HG03565 (cell line): ENCODE measurements around the gene CFC1.
"Not testable (repeated sequence)": the region's sequence is repeated elsewhere in the genome, so short reads cannot be mapped to it uniquely, and the experiment has no call there.

Experiments used
- ATAC-seq: cut with Tn5 transposase; IDR thresholded peaks from one replicate; pipeline ENCODE4 v1.9.1; 2021; ENCODE audit warnings: mild to moderate bottlenecking, moderate library complexity; ENCODE audit not compliant: unreplicated experiment

CFC1 gene

GRCh38 chr2:130599393-130599792 lies at the start of gene CFC1:
Gene CFC1, minus strand, starts transcription at chr2:130599575. Its CDS starts 288 bp downstream, at chr2:130599287.
- ATAC-seq = not testable (repeated sequence)

DNA sequence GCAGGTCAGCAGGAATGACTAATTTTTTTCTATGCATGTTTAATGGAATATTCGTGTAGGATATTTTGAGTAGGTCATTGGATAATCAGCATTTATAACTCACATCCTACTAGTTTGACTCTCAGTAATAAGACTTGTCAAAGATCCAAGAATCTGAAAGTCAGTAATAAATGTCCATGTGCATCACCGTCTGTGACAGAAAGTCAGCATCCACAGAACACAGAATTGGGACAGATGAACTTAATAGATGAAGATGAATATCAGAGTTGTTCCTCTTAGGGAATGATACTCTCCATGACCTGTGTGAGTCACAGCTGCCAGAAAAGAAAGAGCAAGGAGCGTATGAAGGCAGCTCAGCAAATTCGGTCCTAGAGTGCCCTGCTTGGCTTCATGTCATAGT lies 42.3 kb upstream of the CFC1 start:
- ATAC-seq = not testable (repeated sequence)

DNA sequence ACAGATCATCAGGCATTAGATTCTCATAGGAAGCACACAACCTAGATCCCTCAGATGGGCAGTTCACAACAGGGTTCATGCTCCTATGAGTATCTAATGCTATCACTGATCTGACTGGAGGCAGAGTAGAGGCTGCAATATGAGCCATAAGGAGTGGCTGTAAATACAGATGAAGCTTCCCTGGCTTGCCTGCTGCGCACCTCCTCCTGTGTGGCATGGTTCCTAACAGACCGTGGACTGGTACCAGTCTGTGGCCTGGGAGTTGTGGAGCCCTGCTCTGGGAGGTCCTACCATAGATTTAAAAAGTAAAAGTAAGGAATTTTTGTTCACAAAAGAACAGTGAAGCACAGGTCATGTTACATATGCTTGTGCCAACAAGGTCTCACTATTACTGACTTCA lies 39.6 kb upstream of the CFC1 start:
- ATAC-seq = not testable (repeated sequence)

- not testable (repeated sequence) for ATAC-seq
Observed at GRCh38 chr2:130628784-130629475, 29.6 kb upstream of the CFC1 start.

GRCh38 chr2:130611140-130611539 lies 11.8 kb upstream of the CFC1 start, which contains the start of gene POTEJ:
Gene POTEJ, plus strand, starts transcription at chr2:130611440. Its CDS starts 93 bp downstream, at chr2:130611533.
- ATAC-seq = not testable (repeated sequence)

DNA sequence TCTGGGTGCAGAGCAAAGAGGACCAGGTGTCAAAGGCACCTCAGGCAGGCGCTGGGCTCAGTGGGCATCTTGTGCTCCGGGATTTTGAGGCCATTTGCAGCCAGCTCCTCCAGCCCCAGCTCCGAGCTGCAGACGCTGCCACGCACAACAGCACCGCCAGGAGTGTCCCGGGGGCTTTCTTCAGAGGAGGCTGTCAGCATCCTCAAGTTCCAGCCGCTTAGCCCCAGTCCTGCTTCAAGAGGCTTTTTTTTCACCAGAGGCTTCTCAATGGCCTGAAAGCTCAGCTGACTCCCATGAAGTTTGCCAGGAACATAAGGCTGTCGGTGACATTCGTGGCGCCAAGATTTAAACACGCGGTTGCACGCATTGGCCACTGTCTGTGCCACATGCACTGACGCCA lies 11.1 kb upstream of the CFC1 start:
- ATAC-seq = not testable (repeated sequence)

DNA sequence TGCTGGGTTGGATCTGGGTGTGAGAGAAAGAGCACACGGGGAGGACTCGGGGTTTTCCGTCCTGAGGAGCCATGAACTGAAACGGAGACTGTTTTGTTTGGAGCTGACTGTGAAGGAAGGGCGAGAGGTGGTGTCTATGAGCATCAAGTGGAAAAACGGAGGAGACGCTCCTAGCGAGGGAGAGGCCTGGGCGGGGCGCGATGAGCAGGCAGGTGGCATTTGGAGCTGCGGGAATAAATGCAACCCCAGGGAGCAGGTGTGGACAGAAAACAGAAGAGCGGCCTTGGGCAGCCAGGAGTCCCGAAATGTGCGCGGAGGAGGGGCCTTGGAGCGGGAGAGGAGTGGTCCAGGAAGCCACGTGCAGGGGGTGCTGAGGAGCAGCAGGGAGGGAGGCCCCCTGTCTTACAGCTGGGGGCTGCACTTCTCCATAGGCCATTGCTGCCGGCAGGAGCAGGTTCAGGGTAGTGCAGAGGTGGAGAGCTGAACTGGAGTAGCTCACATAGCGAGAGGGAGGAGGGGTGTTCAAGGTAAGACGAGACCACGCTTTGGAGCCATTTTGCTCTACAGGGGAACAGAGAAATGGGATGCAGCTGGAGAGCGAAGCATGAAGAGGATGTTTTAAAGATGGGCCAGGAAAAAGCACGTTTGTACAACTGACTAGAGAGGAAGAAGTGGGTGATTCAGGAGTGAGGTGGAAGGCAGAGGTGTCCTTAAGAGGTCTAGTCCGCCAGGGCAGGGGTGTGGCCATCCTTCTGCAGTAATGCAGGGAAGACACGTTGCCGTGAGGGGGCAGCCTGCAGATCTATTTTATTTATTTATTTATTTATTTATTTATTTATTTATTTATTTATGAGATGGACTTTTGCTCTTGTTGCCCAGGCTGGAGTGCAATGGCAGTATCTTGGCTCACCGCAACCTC lies 9.9 kb upstream of the CFC1 start:
- not testable (repeated sequence) for ATAC-seq

DNA sequence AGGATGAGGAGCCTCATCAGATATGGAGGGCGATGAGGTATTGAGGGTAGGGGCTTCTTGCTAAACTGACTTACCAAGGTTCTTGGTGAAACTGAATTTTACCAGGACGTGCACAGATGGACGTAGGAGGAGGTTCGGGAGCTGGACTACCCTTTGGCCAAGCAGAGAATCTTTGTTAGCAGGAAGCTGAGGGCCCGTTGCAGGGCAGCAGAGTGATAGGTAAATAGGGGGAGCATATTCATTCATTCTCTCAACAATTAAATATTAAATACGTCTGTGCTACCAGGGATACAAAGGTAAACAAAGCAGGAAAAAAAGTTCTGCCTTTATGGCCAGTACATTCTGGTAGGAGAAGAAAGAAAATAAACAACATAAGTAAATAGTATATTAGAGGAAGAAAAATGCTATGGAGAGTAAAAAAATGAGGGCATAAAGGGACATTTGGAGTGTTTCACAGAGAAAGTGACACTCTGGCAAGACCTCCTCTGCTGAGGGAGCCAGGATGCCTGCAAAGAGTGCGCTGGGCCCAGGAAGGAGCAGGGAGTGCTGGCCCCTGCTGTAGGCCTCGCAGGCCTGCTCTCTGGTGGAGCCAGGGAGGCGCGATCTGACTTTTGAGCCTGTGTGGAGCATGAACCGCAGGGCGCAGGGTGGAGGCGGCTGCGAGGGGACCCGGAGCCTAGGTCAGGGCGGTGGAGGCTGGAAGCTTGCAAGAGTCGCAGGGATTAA lies 9.1 kb upstream of the CFC1 start:
- ATAC-seq = not testable (repeated sequence)

GRCh38 chr2:130601648-130602302 lies 2.4 kb upstream of the CFC1 start:
- not testable (repeated sequence) for ATAC-seq

- ATAC-seq = not testable (repeated sequence)
Observed at GRCh38 chr2:130599926-130600325, 551 bp upstream of the CFC1 start.

DNA sequence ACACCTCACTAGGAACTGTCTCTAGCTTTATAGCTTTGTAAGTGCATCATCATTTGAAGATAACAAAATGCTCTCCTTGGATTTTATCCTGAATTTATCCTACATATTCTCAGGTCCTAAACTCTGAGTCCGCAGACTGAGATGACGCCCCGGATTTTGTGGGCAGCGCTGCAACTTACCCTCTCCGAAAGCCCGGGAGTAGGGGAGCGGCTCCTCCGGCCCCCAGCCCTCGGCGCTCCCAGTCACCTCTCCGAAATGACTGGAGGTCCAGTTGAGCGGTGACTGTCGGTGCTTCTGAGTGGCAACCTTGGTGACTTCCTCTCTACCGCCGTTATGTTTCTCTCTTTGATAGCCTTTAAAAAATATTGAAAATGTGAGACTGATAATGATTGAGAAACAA lies 912 bp downstream of the CFC1 start:
- ATAC-seq = not testable (repeated sequence)

DNA sequence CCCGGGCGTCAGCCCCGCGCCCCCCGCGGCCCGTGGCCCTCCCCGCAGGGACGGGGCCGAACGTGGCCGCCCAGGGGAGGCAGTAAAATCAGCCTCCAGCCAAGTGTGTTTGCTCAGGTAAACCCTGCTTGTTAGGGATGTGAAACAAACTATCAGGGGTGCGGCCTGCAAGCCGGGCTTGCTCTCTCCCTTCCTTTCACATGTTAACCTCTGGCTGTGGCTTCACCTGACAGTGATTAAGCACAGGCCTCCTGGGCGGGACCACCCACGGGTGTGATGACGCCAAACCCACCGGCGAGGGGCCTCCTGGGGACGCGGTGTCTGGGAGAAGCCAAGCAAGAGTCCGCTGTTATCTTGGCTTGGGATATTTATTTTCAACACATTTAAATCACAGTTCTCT lies 1.4 kb downstream of the CFC1 start:
- not testable (repeated sequence) for ATAC-seq

DNA sequence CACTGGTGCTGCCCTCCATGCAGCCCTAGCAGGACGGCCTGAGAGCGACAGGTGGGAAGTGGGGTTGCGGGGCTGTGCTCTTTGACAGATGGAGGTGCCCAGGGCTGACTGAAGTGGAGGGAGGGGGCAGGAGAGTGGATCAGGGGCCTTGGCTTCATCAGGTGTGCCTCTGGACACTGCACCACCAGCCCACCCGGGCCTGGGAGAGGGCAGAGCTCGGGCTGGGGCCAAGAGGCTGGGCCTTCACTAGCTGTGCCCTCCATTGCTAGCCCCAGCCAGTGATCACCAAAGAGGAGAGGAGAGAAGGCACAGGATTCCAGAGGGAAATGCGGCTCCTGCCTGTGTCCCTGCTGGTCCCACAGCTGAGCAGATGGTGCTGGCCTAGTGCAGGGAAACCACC lies 2.6 kb downstream of the CFC1 start:
- not testable (repeated sequence) for ATAC-seq

DNA sequence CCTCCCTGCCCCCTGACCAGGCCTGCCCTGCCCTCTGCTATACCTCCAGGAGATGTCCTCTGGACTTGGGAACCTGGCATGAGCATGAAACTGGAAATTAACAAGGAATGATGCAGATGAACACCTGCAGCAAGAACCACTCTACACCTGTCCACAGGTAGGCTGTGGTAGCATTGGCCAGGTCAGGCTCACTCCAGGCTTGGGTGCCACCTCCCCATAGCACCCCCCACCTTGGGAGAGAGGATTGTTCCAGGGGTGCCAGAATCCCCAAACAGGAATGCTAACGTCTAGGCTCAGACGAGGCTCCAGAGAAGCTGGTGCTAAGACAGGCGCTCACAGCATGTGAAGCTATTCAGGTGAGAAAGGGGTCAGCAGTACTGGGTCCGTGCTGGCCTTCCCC lies 5.4 kb downstream of the CFC1 start:
- not testable (repeated sequence) for ATAC-seq

- ATAC-seq = not testable (repeated sequence)
Observed at GRCh38 chr2:130592791-130593414, 6.5 kb downstream of the CFC1 start.

DNA sequence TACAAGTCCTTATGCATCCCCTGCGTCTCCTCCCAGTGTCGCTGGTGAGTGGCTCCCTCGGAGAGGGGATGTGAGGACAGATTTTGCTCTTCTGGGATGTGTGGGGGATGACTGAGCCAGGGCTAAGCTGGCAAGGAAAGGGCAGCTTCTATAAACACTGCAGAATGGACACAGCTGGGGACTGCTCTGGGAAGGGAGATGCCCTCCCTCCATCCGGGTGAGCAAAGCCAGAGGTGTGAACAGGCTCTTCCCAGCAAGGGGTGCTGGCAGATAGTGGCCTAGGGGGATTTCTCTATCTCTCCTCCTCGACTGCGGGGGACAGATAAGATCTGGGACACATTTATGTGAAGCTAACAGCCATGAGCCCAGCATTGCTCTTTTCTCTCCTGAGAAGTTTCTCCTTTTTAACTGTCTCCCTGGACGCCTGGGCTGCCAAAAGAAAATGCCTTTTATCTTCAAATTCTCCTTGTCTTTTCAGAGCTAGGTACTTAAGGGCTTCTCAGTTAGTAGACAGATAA lies 8.5 kb downstream of the CFC1 start:
- ATAC-seq = not testable (repeated sequence)

DNA sequence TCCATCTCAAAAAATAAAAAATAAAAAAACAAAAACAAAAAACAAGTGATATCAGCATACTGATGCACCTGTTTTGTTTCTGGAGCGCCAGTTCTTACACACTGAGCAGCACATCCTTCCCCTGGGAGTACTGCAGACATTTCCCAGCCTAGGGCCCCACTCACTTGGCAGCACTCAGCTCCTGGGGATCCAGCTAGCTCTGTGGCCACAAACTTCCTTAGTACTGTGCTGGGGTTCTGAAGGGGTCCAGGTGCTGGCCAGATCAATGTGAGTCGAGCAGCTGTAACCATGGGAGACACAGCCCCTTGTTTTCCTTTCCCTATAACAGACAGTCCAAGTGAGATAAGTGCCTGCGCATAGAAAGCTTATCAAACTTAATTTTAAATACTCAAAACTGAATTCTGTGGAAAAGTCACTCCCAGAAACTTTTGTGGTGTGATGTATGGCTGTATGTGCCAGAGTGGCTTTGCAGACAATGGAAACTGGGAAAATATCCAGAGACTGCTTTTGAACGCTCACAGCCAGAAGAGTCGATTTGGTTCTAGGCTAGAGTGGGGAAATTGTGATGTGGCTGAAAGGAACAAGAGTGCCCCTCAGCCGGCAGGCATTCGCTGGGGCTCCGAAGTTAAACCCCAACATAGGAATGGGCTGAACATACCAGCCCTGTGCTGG lies 9.1 kb downstream of the CFC1 start:
- ATAC-seq = not testable (repeated sequence)

DNA sequence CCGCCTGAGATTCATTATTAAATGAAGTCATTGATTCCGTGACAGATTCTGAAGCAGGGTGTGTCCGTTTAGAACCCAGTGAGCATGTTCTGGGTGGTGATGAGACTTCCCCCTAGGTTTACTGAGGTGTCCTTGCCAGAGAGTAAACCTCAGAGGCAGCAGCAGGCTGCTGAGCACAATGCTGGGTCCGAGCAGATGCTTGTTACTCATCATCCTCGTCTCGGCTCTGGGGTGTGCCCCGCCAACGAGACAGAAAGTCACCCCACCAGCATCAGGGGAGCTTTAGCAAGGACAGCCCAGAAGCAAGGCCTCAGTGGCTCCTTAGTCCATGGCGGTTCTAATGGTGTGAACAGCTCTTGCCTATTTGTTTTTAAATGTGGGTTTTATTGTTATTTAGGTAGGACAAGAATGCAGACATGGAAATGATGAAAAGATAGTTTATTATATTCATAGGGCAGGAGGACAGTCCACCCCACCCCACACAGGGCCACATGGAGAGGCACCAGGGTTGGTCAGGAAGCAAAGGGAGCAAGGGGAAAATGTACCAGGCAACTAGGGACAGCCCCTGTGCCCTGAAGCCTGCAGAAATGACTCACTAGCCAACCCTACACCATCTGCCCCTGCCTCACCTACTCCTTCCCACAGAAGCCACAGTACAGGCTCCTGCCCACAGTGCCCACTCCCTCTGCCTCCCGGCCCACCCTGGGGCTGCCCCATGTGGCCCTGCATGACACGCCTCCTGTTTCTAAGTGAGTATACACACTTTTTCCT lies 10.5 kb downstream of the CFC1 start:
- peak; percentile 69 for ATAC-seq
